Adrenal gland (tissue), 5 donors: ENCODE data around the gene SUPT4H1.

ENCODE experiments used
- CTCF ChIP-seq, 6 experiments: fragments of 450-650 bp in 4 of 6; fragments of 200-600 bp in 2 of 6; sonication (generic) in 1 of 6; IDR thresholded peaks; 1 replicate in 5 of 6; 2 replicates in 1 of 6; pipeline versions ENCODE4 v1.5.1 to v1.8.0; 2016 to 2021; ENCODE audit warnings: antibody characterized with exemption in 6 of 6, mild to moderate bottlenecking in 2 of 6, moderate library complexity in 1 of 6
- POLR2A ChIP-seq, 2 donors: fragments of 450-650 bp; IDR thresholded peaks; one replicate each; pipeline ENCODE4 v1.6.1; 2017; ENCODE audit warnings: antibody characterized with exemption in 2 of 2, mild to moderate bottlenecking in 2 of 2, moderate library complexity in 1 of 2
- donor health status: DM: no; HTN: no; CAD: no.

GRCh38 chr17:58390884-58391283 lies 38.9 kb upstream of the SUPT4H1 start:
- no peak for TF ChIP-seq CTCF (IDR thresholded peaks at IDR 0.05)
- no peak for TF ChIP-seq POLR2A (IDR thresholded peaks at IDR 0.05)
